Central memory CD4-positive, alpha-beta T cell (primary cell): ENCODE measurements around the gene PRMT9.
A peak's percentile ranks its signal among the peaks of the same experiment; 100 is the strongest.

Experiments
- DNase-seq: peaks from one replicate; pipeline ENCODE4 v3.0.0; 2022
- total RNA-seq, 3 experiments: gene quantifications; one replicate each; lab custom pipeline; 2026; lab: John Stamatoyannopoulos, UW

Gene PRMT9
- 15.4 to 33.0 (median 26.4) reads per million in 3 experiments for total RNA-seq

DNA sequence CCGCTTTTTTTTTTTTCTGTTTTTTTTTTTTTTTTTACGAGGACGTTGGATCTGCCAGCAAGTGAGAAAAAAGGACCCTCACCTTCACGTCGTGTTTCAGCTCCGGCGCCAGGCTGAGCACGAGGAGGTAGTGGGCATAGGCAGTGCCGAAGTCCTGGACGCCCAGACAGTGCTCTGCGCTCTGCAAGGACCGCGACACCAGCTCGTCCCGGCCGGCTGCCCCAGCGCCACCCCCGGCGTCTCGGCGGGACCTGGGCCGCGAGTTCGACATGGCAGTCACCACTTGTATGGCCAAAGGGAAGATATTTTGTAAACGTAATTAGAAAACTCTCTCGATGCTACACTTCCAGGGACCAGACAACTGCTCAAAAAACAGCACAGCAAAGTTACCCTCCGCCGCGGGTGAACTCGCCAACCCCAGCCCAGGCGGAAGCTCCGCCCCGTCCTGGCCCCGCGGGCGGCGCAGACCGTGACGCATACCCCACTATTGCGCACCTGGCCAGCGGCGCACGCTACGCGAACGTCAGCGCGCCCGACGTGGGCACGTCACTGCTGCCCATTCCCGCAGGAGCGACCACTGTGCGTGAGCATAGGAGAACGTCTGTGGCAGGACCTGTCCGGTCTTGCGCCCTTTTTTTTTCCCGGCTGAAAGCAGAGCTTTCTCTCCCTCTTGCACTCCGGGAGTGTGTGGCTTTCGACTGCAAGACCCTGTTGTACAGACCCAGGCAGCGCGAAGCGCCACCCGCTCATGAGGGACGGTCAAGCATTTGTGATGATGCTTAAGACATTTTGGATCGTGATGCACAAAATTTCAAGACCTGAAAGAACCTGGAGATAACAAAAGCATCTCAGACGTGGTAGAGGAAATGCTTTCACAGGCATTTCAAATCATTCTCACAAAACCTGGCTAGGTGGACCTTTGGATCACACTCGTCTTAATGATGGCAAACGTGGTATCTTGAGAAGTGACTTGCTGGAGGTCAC is at the start of gene PRMT9:
TSS of gene PRMT9 (minus strand) at position 447 of the 984 bp plus-strand sequence. CDS start at position 271, 176 bp downstream.
- DNase-seq: peak; percentile 82

DNA sequence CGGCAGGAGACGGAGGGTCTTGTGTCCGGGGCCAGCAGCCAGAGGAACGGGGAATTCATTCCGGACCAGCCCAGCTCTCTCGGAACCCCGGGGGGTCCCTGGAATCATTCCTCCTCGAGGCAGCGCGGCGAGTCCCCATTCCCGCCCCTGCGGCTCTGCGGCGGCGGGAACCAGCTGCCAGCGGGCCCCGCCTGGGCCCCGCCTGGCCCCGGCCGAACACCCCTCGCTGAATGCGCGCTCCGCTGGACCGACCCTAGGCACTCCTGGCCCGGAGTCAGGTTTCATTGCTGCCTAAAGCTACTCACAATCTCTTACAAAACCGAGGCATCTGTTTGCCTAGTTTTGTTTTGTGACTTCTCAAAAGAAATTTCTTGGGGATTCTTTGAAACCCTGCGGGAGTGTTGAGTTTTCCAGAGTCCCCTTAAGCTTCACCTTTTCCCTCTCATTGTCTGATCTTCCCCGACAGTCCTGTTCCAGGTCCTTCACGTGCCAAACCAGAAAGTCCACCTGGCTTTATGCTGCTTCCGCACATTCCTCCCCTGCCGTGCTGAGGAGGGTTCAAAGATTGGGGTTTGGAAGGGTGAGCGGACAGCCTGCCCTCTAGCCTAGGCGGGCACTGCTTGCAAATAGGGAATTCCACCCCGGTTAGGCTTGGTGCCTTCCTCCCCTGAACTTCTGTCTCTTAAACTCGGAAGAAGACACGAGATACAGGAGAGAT is 48.7 kb upstream of the PRMT9 start:
- DNase-seq: no peak

DNA sequence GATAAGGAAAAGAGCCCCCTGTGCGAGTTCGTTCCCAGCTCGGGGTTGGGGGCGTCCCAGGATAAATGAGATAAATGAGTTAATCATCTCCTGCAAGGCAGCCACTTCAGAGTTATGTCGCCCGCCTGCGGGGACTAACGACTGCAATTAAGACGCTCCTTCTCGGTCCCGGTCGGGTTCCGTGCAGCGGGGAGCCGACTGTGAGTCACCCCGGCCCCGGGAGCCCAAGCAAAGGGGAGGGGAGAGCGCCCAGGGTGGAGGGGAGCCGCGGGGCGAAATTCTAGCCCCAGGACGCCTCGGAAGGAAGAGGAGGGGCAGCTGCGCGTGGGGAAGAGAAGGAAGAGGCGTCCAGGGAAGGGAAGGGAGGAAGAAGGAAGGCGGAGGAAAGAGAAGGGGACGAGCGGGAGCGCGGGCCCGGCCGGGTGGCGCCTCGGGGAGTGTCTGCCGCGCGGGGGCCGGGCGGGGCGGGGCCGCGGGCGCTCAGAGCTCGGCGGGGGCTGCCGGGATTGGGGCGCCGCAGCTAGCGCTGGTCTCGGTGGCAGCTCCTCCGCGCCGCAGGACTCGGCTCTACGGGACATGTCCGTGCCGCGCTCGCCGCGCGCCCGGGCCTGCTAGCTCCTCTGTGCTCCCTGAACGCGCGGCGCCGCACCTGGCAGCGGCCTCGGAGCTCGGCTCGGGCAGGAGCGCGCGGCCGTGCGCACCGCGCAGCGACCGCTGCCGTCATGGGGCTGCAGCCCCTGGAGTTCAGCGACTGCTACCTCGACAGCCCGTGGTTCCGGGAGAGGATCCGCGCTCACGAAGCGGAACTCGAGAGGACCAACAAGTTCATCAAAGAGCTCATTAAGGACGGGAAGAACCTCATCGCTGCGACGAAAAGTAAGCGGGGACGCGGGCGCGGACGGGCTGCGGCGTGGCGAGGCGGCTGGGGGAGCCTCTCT is 47.9 kb upstream of the PRMT9 start, which contains the start of gene ARHGAP10:
TSS of gene ARHGAP10 (plus strand) at position 509 of the 938 bp plus-strand sequence. CDS start at position 723, 214 bp downstream.
- peak; percentile 57 for DNase-seq

DNA sequence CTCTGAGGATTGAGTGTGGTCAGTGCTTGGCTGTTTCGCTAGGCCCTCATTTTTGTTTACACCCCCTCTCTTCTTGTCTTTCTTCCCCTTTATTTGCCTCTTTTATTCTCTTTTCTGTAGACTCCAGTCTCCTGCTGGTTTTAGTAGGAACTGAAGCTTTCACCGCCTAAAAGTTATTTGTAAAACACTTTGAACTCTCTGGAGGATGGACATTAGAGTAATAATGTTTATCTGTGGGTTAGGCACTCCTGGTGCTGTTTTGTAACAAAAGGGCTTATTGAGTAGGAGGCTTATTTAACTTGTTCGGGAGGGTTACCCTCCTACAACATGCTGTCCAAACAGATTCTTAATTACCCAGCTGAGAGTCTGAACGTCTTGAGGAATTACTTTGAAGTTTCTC is 46.4 kb upstream of the PRMT9 start:
- no peak for DNase-seq

DNA sequence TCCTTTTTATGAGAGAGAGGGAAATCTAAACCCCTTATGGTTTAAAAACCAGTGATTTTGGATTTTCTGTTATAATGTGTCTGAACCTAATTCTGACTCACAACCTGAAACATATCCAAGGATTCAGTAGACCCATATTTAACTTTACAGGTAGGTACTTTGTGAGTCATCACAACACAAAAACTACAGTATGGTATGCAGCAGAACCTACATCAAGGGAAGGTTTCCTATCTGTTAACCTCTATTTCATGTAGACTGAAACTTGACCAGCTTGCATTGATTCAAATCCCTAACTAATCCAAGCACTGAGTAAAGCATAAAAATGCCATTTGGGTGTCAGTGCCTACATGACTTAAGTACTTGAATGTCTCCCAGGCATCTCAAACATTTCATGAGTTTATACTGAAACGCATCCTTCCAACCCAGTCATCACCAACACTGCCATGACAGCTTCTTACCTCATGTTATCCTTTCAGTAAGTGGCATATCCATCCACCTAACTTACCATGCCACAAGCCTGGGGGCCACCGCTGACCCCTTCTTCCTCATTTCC is 43.6 kb upstream of the PRMT9 start:
- no peak for DNase-seq

DNA sequence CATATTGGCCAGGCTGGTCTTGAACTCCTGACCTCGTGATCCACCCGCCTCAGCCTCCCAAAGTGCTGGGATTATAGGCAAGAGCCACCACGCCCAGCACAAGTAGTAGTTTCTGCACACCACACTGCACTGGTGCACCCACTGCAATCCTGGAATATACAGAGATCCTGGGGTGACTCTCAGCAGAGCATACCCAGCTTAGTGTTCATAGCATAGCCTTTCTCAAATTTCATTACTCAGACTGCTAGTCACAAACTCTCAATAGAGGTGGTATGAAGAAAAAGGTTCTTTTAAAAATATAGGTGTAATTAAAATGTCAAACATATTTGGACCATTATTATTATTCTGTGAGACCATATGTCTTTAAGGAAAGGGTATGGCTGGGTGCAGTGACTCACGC is 41.7 kb upstream of the PRMT9 start:
- no peak for DNase-seq

DNA sequence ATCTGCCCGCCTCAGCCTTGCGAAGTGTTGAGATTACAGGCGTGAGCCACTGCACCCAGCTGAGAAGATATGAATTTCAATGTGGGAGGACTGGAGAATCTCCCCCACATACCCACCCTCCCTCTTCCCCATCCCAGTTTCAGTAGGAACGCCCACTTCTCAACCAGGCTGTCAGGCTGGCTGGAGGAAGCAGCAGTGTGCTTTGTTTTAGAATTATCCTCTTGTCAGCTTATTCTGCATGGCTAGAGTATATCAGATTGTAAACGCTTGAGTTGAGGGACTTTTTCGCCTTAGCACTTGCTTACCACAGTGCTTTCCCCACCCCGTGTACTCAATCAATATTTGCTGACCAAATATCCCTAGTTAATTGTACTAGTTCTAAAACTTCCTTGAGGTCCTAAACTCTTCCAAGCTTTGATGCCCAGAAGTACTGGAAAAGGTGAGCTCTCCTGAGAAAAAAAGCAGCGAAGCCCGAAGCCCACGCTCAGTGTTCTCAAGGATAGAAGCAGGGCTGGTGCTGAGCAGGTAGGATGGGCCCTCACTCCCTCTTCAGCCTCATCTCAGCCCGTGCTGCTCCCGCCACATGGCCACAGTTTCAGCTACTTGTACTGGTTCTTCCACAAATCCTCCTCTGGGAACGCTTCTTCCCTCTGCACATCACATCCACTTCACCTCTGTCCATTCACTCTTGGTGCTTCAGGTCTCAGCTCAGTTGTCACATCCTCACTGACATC is 40.7 kb upstream of the PRMT9 start:
- no peak for DNase-seq

DNA sequence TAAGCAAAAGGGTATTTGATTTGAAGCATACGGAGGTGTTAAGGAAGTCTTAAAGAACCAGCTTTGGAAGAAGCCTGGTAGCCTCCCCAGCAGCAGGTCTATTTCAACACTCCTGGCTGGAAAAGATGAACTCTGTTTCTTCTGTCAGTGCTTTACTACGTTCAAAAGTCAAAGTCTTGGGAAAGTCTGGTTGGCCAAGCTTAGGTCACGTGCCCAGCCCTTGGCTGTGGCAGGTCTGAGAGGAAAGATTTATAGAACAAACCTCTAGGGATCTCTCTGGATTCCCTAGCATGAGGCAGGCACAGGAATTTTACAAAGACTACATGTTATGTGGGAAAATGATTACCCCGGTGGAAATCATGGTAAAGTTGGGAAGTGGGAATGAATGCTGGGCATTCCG is 39.4 kb upstream of the PRMT9 start:
- DNase-seq: no peak

DNA sequence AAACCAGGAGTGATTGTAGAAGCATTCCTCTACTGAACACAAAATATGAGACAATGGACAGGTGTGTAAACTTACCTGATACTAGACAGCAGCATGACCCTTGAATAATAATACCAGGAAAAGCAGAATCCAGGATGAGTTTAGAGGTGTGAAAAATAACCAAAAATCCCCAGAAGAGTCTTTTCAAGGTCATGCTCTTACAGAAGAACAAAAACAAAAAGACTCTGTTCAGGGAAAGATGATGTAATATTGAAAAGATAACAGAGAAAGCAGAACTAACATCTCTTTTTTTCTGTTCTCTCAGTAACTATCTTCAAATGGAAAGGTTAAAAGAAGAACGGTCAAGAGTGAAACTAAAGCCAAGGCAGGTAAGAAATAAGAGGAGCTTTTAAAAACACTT is 33.9 kb upstream of the PRMT9 start:
- no peak for DNase-seq

DNA sequence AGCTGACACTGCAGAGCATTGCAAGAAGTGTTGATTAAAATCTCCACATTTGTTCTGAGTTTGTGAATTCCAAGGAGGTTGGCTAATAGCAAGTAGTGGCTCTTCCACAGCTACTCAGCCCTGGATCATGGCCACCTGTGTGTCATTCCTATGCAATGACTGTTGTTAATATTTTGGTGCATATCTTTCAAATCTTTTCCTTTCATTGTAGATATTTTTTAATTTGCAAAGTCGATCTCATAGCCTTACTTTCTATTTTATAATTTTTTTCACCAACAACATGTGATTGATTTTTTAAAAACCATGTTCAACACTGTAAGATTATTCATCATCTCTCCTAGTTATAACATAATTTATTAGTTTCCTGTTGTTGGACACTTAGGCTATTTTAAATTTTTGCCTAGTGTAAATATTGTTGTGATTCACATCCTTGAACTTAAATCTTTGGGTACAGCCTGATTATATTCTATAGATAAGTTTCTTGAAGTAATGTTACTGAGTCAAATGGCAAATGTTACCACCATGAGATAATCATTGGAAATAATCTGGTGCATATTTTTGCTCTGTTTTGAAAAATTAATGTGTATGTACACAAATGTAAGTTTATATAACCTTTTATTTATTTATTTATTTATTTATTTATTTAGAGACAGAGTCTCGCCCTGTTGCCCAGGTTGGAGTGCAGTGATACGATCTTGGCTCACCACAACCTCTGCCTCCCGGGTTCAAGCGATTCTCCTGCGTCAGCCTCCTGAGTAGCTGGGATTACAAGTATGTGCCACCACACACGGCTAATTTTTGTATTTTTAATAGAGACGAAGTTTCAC is 30.8 kb upstream of the PRMT9 start:
- no peak for DNase-seq

DNA sequence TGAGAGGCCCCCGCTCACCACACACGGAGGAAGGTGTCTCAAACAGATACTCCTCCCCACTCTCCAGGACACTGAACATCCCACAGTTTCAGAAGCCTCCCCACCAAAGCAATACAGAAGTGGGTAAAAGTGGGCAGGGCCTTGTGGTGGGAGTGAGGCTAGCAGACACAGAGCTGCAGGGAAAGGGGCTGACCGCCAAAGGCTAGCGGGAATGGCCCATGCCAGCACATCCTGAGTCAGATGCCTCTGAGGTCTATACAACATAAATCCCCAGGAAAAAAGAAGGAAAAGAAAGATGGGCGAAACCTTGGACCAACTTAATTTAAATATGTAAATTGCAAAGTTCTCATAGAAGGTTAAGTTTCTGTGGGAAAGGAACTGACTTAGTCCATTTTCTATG is 26.0 kb upstream of the PRMT9 start:
- DNase-seq: no peak

DNA sequence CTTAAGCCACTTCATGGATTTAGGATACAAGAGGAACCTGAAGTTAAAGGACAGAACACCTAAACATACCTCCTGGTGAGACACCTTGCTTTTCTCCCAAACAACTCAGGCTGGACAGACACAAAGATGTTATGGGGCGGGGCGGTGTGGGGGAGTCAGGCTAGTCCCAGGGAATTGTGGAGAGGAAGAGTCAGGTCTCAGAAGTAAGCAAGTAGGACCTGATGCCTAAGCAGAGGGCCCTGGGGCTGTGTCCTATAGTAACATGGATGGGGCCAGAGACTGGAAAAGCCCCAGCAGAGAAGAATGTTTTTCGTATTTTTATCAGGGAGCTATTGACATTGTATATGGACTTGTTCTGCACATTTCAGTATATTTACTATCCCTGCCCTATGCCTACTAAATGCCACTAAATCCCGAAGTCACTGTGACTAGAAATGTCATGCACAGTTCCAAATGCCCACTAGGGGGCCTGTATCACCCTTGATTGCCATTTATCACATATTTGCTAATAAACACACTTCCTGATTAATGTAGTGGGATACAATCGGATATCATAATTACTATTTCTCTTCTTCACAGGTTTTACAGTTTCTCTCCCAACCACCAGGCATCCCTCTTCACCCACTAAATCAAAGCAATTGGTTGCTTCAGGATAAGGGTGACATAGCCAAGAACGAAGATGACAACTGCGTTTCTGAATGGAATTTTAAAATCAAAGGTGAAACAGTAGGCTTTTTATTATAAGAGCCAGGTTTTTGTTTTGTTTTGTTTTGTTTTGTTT is 24.1 kb upstream of the PRMT9 start:
- peak; percentile 47 for DNase-seq

DNA sequence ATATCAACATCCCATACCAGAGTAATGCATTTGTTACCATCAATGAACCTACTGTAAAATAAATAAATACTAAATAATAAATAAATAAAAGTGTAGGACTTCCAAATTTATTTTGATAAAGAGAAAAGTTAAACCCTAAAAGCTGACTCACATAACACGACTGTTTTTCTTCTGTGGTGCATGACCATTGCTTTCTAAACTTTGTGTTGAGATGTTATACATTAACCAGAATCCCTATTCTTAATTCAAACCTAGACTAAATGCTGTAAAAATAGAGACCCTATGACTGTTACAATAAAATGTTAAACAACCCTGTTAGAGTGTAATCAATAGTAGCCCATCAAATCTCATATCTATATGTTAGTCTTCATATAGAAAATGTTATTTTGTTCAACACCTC is 20.9 kb upstream of the PRMT9 start:
- no peak for DNase-seq

DNA sequence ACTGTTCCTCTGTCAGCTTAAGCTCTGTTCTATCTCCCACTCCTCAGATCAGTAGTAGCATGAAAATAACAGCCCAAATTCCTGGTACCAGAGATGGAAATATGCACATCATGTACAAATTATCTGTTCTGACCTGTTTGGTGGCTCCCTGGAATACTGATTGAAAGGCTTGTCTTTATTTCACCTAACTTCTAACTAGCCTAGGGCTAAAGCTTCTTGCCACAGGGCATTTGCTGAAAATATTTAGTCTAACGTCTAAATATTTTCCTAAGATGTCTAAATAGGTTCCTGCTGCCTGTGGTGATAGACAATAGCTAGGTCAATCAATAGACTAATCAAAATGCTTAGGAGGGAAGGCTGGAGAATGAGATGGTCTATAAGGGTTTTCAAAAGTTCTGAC is 12.9 kb upstream of the PRMT9 start:
- DNase-seq: no peak

DNA sequence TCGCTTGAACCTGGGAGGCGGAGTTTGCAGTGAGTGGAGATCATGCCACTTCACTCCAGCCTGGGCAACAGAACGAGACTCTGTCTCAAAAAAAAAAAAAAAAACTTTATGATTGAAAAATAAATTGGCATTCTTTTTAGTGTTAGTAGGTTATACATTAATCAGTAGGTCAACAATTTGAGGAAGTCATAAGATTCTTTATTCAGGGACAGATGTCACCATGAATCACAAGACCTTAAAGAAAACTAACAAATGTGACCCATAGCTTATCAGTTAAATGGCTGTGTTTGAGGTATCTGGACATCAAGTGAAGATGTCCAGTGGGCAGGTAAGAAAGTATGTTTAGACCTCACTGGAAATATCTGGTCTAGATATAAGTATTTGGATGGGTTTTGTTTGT is 9.3 kb upstream of the PRMT9 start:
- DNase-seq: no peak

DNA sequence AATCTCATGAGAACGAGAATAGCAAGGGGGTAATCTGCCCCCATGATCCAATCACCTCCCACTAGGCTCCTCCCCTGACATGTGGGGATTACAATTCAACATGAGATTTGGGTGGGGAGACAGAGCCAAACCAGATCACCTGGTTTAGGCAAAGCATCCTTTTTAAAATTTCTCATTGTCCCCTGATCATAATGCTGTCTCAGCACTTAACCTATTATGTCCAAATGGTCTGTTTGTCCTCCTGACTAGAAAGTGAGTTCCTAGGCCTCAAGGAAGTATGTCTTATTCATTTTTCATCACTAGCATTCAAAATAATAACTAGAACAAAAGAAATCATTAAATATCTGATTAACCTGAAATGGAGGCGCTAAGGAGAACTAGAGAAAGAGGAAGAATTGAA is 7.9 kb upstream of the PRMT9 start:
- DNase-seq: no peak

DNA sequence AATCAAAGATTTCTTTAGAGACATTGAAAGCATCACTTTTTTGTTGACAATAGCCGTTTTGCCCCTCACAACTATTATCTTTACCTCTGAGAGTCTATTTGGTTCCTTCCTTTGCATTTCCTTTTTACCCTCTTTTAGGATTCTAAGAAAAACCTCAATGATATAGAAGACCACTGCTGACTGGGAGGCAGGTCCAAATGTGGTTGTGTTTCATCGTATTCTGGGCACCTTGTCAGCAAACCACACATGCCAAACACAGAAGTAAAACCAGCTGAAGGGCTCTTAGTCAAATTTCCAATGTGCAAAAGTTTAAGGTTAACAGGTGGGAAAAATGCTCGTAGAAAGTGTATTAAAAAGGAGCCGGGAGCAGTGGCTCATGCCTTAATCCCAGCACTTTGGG is 5.1 kb upstream of the PRMT9 start:
- DNase-seq: no peak

DNA sequence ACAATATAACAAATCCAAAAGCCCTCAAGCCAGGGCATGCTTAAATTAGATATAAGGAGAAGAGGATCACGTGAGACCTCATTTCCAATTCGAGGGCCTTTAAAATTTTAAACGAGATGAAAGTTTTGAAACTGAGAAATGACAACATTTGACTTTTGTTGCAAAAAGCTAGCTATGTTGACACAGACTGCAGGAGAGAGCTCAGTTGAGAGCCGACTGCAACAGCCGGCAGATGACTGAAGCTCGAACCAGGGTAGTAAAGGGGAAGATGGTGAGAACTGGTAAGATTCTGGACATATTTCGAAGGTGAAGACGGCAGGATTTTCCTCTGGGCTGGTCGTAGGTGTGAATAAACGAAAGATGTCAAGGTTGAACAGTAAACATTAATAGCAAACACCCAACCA is 773 bp downstream of the PRMT9 start:
- DNase-seq: no peak

DNA sequence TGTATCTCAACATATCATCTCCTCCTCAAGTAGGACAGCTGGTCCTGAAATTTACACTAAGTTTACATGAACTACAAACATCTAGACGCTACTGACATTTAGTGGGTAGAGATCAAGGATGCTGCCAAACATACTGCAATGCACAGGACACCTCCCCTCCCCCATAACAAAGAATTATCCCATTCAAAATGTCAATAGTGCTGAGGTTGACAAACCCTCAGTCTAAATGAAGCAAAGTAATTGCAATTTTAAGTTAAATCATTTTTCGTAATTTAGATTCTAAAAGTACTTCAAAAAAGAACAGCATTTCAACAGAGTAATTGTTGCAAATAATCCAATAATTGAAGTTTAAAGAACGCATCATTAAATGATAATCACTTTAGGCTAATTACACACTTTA is 1.2 kb downstream of the PRMT9 start:
- DNase-seq: no peak
